Heart left ventricle (tissue), 13 donors: ENCODE measurements around the gene STX12.

Experiments
- CTCF ChIP-seq, 12 donors: fragments of 200-600 bp; sonication (generic) in 4 of 12; IDR thresholded peaks; one replicate each; pipeline versions ENCODE4 v1.5.0 to v1.8.0; 2018 to 2022; ENCODE audit warnings: antibody characterized with exemption in 12 of 12, mild to moderate bottlenecking in 5 of 12
- POLR2A ChIP-seq, 2 donors: fragments of 450-650 bp; IDR thresholded peaks; one replicate each; pipeline ENCODE4 v1.6.1; 2017; ENCODE audit warnings: antibody characterized with exemption in 2 of 2, mild to moderate bottlenecking in 2 of 2, moderate library complexity in 2 of 2
- donor health status: ischemic (EF 13 %, LVEDD 7.1; RV severe dilation, severe dysfunction).
- donor health status: DM: no; HTN: yes; CAD: no.
- donor health status: DM: no; HTN: no; CAD: no.
- donor health status: ischemic (EF 25% LVEDD 6.9; RV normal size, moderate dysfunction).
- donor health status: ischemic (EF 25% LVEDD 5.7; RV mildly dilated, moderate dysfunction).
- donor health status: ischemic (EF 35%, LVEDD 5.7; RV mildly dilated, moderate dysfunction).
- donor health status: nonischemic (EF 11% LVEDD 7.7; RV severe dilation, severe dysfunction).
- donor health status: DM: yes; HTN: yes; CAD: no.
- donor health status: PGD.
- donor health status: ischemic (EF 29% LVEDD 5.4; RV normal size, mild dysfunction).
- donor health status: nonischemic (EF 23%, LVEDD 6.1; RV moderate dilation, normal function).

- TF ChIP-seq CTCF (IDR thresholded peaks at IDR 0.05) (no peak), POLR2A (IDR thresholded peaks at IDR 0.05) (no peak)
These were observed 20.7 kb upstream of the STX12 start for GRCh38 chr1:27752360-27752759.
